Muscle of leg (tissue), 11 donors: ENCODE data around the gene INPP5A. TPM values are rescaled to one million over a fixed set of nuclear protein-coding genes. Genes with fewer than 3 reads are reported as not detected.

Experiments
- DNase-seq: peaks from one replicate; pipeline ENCODE4 v3.0.0; 2013
- H3K27ac ChIP-seq: one replicate; pipeline ENCODE4 v1.5.1; 2013; ENCODE audit warnings: mild to moderate bottlenecking, low read length, control low read depth
- H3K27me3 ChIP-seq: one replicate; pipeline ENCODE4 v1.6.1; 2013; ENCODE audit warnings: low read length; ENCODE audit not compliant: control insufficient read depth, insufficient read depth
- H3K36me3 ChIP-seq: one replicate; pipeline ENCODE4 v1.6.1; 2013; ENCODE audit warnings: low read length; ENCODE audit not compliant: control insufficient read depth, insufficient read depth
- H3K4me1 ChIP-seq: one replicate; pipeline ENCODE4 v1.6.1; 2013; ENCODE audit warnings: low read length; ENCODE audit not compliant: control insufficient read depth, insufficient read depth
- H3K4me3 ChIP-seq: one replicate; pipeline ENCODE4 v1.5.1; 2013; ENCODE audit warnings: low read length, control low read depth
- H3K9me3 ChIP-seq: replicated peaks from 2 replicates; pipeline ENCODE4 v1.6.1; 2013; ENCODE audit warnings: low read depth, low read length; ENCODE audit not compliant: control insufficient read depth
- WGBS: methylation state at CpG from one replicate; pipeline ENCODE4 v1.1.5; 2013; ENCODE audit warnings: missing lambda C conversion rate; ENCODE audit not compliant: insufficient coverage; 5-methylcytosine and 5-hydroxymethylcytosine counted together
- polyA plus RNA-seq, 8 donors: library from polyadenylated mRNA; unstranded; fragments of 120-200 nt; gene quantifications; one replicate each; pipeline versions ENCODE4 v1.2.1 to v1.2.3, GENCODE V29; 2013; ENCODE audit warnings: inconsistent platforms in 1 of 8, low replicate concordance in 1 of 8; ENCODE audit not compliant: insufficient read length in 8 of 8, insufficient read depth in 1 of 8
- total RNA-seq: library from RNA; stranded (reverse); fragments of 120-200 nt; gene quantifications from one replicate; pipeline ENCODE4 v1.2.4, GENCODE V29; 2013

Gene INPP5A
- total and polyA plus RNA-seq, 9 donors, result 34.1 to 56.2 (median 44.7) TPM

DNA sequence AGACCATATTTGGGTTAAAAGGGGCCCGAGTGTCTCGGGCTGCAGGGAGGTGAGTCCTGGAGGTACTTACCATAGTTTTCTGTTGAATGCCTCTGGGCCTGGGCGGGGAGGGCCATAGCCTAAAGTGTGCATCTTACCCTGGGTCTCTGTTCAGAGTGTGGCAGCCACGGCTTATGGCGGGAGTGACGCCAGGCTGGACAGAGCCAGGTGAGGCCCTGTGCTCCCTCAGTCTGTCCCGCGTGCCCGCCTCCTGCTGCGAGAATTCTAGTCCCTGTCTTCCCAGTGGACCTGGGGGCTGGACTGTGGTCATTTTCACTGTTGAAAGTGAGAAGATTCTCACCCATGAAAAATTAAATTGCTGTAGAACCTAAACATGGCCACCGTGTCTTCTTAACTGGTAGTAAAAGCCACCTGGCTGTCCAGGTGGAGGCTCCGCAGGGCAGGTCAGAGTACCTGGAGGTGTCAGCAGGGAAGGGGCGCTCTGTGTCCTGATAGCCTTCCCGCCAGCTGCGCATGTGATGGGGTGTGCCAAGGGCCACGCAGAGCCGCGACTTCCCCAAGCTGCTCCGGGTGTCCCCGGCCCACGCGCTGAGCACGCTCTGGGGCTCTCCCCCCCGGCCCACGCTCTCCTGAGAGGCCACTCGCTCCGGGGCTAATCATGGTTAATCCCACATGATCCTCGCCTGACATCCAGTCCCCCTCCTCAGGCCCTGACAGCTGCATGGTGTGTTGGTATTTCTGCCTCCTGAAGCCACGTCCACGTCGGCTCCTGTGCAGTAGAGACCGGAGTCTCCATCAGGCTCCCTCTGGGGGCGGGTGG is 20.3 kb downstream of the INPP5A start:
- Histone ChIP-seq H3K9me3 (no peaks in the 10 kb centered on the region), H3K4me3 (no peak overlapping the region), H3K27ac (no peak overlapping the region), H3K27me3 (peaks cover 3% of the 10 kb centered on the region), H3K4me1 (peaks cover 28% of the 10 kb centered on the region), H3K36me3 (no peaks in the 10 kb centered on the region)
- 84% methylated on average over 24 of the region's 33 CpGs for WGBS
- DNase-seq, result no peak

DNA sequence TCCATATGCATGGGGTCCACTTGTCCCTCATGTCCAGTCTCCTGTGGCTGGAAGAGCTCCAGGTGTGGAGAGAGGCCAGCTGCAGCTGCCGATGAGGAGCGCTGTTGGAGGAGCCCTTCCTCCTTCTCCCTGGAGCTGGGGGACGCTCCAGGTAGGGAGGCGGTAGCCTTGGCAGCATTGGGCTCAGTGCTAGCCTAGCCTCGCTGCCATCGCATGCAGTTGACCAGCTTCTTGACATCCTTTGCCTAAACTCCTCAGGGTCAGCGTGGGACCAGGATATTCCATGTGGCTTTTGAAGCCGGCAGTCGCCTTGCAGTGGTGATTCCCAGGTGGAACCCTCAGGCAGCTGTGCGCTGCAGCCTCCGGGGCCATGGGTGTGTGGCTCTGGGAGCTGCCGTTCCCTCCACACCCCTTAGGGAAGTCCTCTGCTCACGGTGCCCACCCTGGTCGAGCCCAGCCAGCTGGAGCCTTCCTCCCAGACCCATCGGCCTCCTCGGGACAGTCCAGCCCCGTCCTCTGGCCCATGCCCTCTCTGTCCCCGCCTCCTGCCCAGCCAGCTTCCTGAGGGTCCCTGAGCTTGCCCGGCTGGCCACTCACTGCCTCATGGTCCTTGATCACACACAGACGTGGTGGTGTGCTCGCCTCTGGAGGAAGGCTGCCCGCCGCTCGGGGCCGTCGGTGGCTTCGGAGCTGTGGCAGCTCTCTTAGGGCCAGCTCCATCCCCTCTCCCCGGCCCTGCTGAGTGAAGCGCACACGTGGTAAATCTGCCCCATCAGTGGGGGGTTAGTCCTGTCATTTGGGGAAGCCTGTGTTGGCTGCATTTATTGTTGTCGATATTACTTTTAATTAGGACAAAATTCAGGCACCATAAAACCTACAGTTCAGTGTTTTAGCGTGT is 21.2 kb downstream of the INPP5A start:
- no peak for DNase-seq
- H3K4me1 ChIP-seq, result peaks cover 28% of the 10 kb centered on the region
- WGBS, result 75% methylated on average over 18 of the region's 32 CpGs
- H3K27ac ChIP-seq, result no peak overlapping the region
- H3K27me3 ChIP-seq, result peaks cover 3% of the 10 kb centered on the region
- no peaks in the 10 kb centered on the region for H3K9me3 ChIP-seq
- no peaks in the 10 kb centered on the region for H3K36me3 ChIP-seq
- H3K4me3 ChIP-seq, result no peak overlapping the region

DNA sequence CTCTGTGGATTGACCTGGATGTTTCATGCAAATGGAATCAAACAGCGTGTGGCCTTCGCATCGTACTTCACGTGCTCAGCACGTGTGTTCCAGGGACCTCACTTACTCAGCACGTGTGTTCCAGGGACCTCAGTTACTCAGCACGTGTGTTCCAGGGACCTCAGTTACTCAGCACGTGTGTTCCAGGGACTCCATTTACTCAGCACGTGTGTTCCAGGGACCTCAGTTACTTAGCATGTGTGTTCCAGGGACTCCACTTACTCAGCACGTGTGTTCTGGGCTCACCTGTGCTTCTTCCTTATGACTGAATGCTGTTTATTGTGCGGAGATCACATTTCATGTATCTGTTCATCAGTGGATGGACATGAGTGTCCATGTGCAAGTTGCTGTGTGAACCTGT is 22.0 kb downstream of the INPP5A start:
- H3K27ac ChIP-seq, result no peak overlapping the region

DNA sequence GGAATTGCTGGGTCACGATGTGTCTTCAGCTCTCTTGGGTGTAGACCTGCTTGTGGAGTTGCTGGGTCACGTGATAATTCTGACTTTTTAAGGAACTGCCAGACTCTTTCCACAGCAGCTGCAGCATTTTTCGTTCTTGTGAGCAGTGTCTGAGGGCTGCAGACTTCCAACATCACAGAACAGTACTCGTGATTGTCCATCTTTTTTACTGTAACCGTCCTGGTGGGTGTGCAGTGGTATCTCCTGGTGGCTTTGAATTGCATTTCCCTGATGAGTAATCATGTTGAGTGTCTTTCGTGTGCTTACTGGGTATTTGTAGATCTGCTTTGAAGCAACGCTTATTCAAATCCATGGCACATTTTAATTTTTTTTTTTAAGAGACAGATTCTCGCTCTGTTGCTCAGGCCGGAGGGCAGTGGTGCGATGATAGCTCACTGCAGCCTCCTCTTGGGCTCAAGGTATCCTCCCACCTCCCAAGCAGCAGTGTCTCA is 22.7 kb downstream of the INPP5A start:
- no peaks in the 10 kb centered on the region for H3K9me3 ChIP-seq
- H3K36me3 ChIP-seq, result no peaks in the 10 kb centered on the region
- H3K27me3 ChIP-seq, result peaks cover 3% of the 10 kb centered on the region
- WGBS, result 41% methylated on average over 2 of the region's 10 CpGs
- no peak overlapping the region for H3K4me3 ChIP-seq
- peaks cover 28% of the 10 kb centered on the region for H3K4me1 ChIP-seq
- no peak overlapping the region for H3K27ac ChIP-seq
- peak; percentile 74 for DNase-seq

More for the DNA sequence above, 22.0 kb downstream of the INPP5A start:
- peaks cover 28% of the 10 kb centered on the region for H3K4me1 ChIP-seq
- peaks cover 3% of the 10 kb centered on the region for H3K27me3 ChIP-seq
- no peak overlapping the region for H3K4me3 ChIP-seq
- H3K9me3 ChIP-seq, result no peaks in the 10 kb centered on the region
- no peak for DNase-seq
- 89% methylated on average over 11 of the region's 11 CpGs for WGBS
- no peaks in the 10 kb centered on the region for H3K36me3 ChIP-seq

DNA sequence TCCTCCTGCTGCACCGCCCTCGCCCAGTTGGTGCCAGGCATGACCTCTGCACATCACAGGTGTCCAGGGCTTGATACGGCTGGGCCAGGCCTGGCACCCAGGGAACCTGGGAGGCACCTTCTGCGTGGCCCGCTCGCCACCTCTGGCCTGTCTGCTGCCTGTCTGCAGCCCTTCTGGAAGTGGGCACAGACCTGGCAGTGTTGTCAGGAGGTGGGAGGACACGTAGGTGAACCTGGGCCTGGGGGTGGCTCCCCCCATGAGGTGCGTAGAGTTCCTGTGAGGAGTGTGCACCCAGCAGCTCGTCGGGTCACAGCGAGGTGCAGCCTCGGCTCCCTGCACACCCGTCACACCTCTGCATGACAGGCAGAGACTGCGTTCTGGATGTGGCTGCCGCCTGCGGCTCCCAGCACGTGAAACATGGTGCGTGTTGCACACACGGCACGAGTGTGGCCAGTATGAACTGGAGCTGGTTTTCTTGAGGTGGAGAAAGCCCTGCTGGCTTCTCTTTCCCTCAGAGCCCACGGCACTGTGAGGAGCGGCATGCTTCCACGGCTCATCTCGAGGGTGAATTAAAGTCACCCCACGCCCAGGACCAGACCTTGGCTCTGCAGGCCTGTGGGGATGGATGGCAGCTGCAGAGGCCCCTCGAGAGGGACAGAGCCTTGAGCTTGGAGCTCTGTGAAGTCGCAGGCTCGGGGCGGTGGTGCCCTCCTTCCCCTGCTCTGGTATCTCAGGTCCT is 24.8 kb downstream of the INPP5A start:
- no peak for DNase-seq
- Histone ChIP-seq H3K9me3 (no peaks in the 10 kb centered on the region), H3K4me3 (no peak overlapping the region), H3K4me1 (peaks cover 27% of the 10 kb centered on the region), H3K27ac (no peak overlapping the region), H3K36me3 (no peaks in the 10 kb centered on the region), H3K27me3 (peaks cover 3% of the 10 kb centered on the region)
- 97% methylated on average over 21 of the region's 29 CpGs for WGBS

DNA sequence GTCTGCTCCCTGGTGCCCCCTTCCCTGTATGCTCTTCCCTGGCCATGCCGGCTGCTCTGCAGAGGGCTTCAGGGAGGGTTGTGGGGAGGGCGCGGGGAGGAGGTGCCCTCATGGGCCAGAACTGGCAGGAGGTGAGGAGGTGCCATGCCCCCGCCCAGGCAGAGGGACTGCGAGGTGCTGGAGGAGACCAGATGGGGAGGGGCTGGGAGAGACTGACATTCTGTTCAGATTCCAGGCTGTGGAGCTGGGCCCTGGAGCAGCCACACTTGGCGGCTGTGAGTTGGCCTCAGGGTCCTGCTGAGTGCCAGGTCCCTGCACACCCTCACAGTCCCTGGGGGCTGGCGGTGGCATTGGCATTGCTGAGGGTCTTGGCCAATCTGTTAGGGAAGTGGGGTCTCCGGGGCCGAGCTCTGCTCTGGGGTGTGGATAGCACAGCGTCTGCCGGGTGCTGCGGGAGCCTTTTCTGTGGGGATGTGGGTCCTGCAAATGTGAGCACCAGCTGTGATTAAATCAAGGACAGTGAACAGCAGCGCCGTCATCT is 25.4 kb downstream of the INPP5A start:
- Histone ChIP-seq H3K36me3 (no peaks in the 10 kb centered on the region), H3K4me3 (no peak overlapping the region), H3K9me3 (no peaks in the 10 kb centered on the region), H3K4me1 (peaks cover 21% of the 10 kb centered on the region), H3K27me3 (peaks cover 3% of the 10 kb centered on the region), H3K27ac (no peak overlapping the region)
- no peak for DNase-seq
- 100% methylated on average over 6 of the region's 14 CpGs for WGBS

DNA sequence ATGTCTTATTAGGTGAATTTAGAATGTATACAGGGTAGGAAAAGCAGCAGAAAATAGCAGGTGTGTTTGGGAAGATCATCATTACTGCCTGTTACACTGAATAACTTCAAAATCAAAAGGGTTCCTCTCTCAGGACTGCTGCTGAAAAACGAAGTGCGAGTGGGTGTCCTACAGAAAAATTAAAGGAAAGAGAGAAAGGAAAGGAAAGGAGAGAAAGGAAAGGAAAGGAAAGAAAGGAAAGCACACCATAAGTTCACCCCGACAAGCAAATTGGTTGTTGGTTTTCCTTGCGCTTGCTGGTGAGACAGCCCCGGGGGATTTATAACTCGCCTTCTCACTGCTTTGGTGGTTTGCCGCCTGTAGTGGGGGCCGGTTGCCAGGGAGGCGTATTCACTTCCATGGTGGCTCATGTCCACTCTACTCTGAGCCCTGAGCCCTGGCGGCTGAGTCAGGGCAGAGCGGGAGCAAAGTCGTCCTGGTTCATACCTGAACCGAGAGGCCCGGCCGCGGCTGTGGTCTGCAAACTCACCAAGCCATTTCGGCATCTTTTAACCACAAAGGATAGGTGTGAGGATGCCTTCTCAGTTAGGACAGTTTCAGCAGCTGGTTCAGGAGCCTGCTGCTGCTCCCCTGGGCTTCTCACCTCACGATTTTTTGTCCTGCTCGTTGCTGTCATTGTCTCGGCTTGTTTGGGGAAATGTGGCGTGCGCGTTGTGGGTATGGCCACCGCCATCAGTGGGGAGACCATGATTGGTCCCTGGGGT is 26.1 kb downstream of the INPP5A start:
- no peak overlapping the region for H3K27ac ChIP-seq
- DNase-seq, result no peak
- 80% methylated on average over 22 of the region's 24 CpGs for WGBS

DNA sequence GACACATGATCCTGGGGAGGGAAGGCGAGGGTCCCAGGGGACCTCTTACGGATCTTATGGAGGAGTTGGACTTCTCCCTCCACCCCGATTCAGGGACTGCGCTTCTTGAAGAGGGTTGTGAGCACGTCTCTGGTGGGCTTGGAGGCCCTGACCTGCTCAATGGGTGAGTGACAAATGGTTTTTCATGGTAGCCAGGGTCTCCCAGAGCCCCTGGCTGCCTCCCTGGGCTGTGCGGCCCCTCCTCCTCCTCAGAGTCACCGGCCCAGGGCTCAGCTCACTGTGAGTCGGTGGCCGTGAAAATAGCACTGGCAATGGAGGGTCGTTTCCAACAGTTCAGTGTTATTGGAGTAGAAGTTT is 26.6 kb downstream of the INPP5A start:
- no peaks in the 10 kb centered on the region for H3K36me3 ChIP-seq
- DNase-seq, result no peak
- no peaks in the 10 kb centered on the region for H3K9me3 ChIP-seq
- H3K27ac ChIP-seq, result no peak overlapping the region
- peaks cover 10% of the 10 kb centered on the region for H3K4me1 ChIP-seq
- 73% methylated on average over 3 of the region's 10 CpGs for WGBS
- peaks cover 3% of the 10 kb centered on the region for H3K27me3 ChIP-seq
- no peak overlapping the region for H3K4me3 ChIP-seq

More for the DNA sequence above, 26.1 kb downstream of the INPP5A start:
- Histone ChIP-seq H3K27me3 (peaks cover 3% of the 10 kb centered on the region), H3K4me1 (peaks cover 14% of the 10 kb centered on the region), H3K4me3 (no peak overlapping the region), H3K36me3 (no peaks in the 10 kb centered on the region), H3K9me3 (no peaks in the 10 kb centered on the region)

DNA sequence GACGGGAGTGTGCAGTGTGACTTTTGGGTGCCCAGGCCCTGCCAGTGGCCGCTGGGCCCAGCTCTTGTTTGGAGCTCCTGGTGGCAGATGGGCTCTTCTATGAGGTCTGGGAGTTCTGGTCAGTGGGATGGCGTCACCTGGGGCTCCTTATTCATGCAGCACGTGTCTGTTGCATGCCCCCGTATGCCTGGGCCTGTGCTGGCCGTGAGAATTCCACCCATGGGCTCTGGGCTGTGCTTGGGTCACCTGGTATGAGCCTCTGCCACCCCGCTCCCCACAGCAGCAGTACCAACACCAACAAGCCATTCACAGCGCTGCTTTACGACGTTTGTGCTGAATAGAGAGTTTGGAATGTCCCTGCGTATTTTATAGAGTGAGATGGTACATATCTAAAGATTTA is 27.1 kb downstream of the INPP5A start:
- H3K4me3 ChIP-seq, result no peak overlapping the region
- H3K9me3 ChIP-seq, result no peaks in the 10 kb centered on the region
- WGBS, result 79% methylated on average over 5 of the region's 11 CpGs
- DNase-seq, result no peak
- no peaks in the 10 kb centered on the region for H3K36me3 ChIP-seq
- H3K27me3 ChIP-seq, result peaks cover 1% of the 10 kb centered on the region
- no peak overlapping the region for H3K27ac ChIP-seq
- H3K4me1 ChIP-seq, result peaks cover 10% of the 10 kb centered on the region
